Activated CD8-positive, alpha-beta memory T cell treated with anti-CD3 and anti-CD28 coated beads, Interleukin-2, amount 50 U/mL, for 48 hours (primary cell): ENCODE data around the gene TOM1L1.

ENCODE experiments used
- DNase-seq: peaks from one replicate; pipeline ENCODE4 v3.0.0-alpha.2; 2020

The TOM1L1 gene

GRCh38 chr17:54899721-54900456 lies 763 bp upstream of the TOM1L1 start:
- DNase-seq = no peak

- DNase-seq = no peak
Measured at GRCh38 chr17:54901230-54901822, 674 bp downstream of the TOM1L1 start.

GRCh38 chr17:54902017-54902416 lies 1.4 kb downstream of the TOM1L1 start:
- no peak for DNase-seq

GRCh38 chr17:54902611-54903010 lies 2.0 kb downstream of the TOM1L1 start:
- no peak for DNase-seq

- DNase-seq = no peak
Measured at GRCh38 chr17:54903375-54903774, 2.7 kb downstream of the TOM1L1 start.

- DNase-seq = no peak
Measured at GRCh38 chr17:54906683-54907082, 6.0 kb downstream of the TOM1L1 start.

- no peak for DNase-seq
Measured at GRCh38 chr17:54907376-54907775, 6.7 kb downstream of the TOM1L1 start.

GRCh38 chr17:54909766-54910165 lies 9.1 kb downstream of the TOM1L1 start:
- DNase-seq = no peak

GRCh38 chr17:54916721-54917120 lies 16.1 kb downstream of the TOM1L1 start:
- DNase-seq = no peak

- no peak for DNase-seq
Measured at GRCh38 chr17:54919425-54919824, 18.8 kb downstream of the TOM1L1 start.

GRCh38 chr17:54920819-54921218 lies 20.2 kb downstream of the TOM1L1 start:
- DNase-seq = no peak

GRCh38 chr17:54924405-54924804 lies 23.8 kb downstream of the TOM1L1 start:
- DNase-seq = no peak

- DNase-seq = no peak
Measured at GRCh38 chr17:54927525-54927924, 26.9 kb downstream of the TOM1L1 start.

GRCh38 chr17:54932711-54933110 lies 32.1 kb downstream of the TOM1L1 start:
- no peak for DNase-seq

- no peak for DNase-seq
Measured at GRCh38 chr17:54933921-54934320, 33.3 kb downstream of the TOM1L1 start.

GRCh38 chr17:54935471-54935870 lies 34.8 kb downstream of the TOM1L1 start:
- no peak for DNase-seq

- no peak for DNase-seq
Measured at GRCh38 chr17:54937018-54937417, 36.4 kb downstream of the TOM1L1 start.

- DNase-seq = no peak
Measured at GRCh38 chr17:54937426-54937825, 36.8 kb downstream of the TOM1L1 start.

- DNase-seq = no peak
Measured at GRCh38 chr17:54941285-54941684, 40.6 kb downstream of the TOM1L1 start.

GRCh38 chr17:54944796-54945195 lies 44.1 kb downstream of the TOM1L1 start:
- DNase-seq = no peak

GRCh38 chr17:54945231-54945630 lies 44.6 kb downstream of the TOM1L1 start:
- DNase-seq = no peak

GRCh38 chr17:54945671-54946070 lies 45.0 kb downstream of the TOM1L1 start:
- DNase-seq = no peak

- DNase-seq = no peak
Measured at GRCh38 chr17:54947396-54947795, 46.7 kb downstream of the TOM1L1 start.

GRCh38 chr17:54948380-54948779 lies 47.7 kb downstream of the TOM1L1 start:
- no peak for DNase-seq

GRCh38 chr17:54950116-54950515 lies 49.5 kb downstream of the TOM1L1 start:
- DNase-seq = no peak
